SU-DHL-6 (cell line): ENCODE data around the gene MAN2A2.

Source experiments
- CTCF ChIP-seq: fragments of 200-600 bp; sonication (generic); IDR thresholded peaks from one replicate; pipeline ENCODE4 v1.5.1; 2017; ENCODE audit warnings: antibody characterized with exemption, mild to moderate bottlenecking, low read length, moderate library complexity; ENCODE audit not compliant: insufficient read depth, poor library complexity, severe bottlenecking
- EZH2phosphoT487 ChIP-seq: fragments of 200-600 bp; sonication (generic), shearing (Covaris generic); conservative IDR thresholded peaks from 2 replicates; pipeline ENCODE4 v1.6.1; 2018; ENCODE audit warnings: mild to moderate bottlenecking, antibody characterized with exemption, low read length, moderate library complexity, mixed read lengths

GRCh38 chr15:90875549-90875981 lies 27.5 kb upstream of the MAN2A2 start:
- TF ChIP-seq CTCF, result no peak
- TF ChIP-seq EZH2phosphoT487, result no peak
